GM18861 (cell line): Measurements from ENCODE around the gene CHST6.
A peak's percentile ranks its signal among the peaks of the same experiment; 100 is the strongest.
"Not testable (repeated sequence)": the region's sequence is repeated elsewhere in the genome, so short reads cannot be mapped to it uniquely, and the experiment has no call there.

ENCODE experiments used
- ATAC-seq: cut with Tn5 transposase; IDR thresholded peaks from one replicate; pipeline ENCODE4 v1.9.1; 2021; ENCODE audit not compliant: unreplicated experiment

The CHST6 gene

GRCh38 chr16:75495076-75495674, at the start of gene CHST6:
TSS of gene CHST6 (minus strand) at chr16:75495441. CDS start at chr16:75479828, 15,613 bp downstream.
- peak; percentile 59 for ATAC-seq

- not testable (repeated sequence) for ATAC-seq
These were observed 47.2 kb upstream of the CHST6 start for GRCh38 chr16:75542462-75542861.

DNA sequence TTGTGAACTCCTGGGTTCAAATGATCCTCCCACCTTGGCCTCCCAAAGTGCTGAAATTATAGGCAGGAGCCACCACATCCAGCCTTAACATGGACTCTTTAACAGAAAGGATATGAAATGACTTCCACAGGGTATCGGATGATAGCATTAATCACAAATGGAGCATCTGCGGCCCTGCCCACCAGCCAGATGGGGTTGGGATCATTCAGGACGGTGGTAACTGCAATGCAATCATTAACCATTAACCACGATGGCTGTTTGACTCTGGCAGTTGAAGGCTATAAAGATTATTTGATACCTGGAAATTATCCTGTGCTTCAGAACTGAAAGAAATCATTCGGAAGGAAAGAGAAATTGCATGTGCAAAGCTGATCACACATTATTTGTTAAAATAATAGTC, 46.0 kb upstream of the CHST6 start:
- ATAC-seq: no peak

GRCh38 chr16:75538882-75539565, 43.8 kb upstream of the CHST6 start:
- ATAC-seq: not testable (repeated sequence)

DNA sequence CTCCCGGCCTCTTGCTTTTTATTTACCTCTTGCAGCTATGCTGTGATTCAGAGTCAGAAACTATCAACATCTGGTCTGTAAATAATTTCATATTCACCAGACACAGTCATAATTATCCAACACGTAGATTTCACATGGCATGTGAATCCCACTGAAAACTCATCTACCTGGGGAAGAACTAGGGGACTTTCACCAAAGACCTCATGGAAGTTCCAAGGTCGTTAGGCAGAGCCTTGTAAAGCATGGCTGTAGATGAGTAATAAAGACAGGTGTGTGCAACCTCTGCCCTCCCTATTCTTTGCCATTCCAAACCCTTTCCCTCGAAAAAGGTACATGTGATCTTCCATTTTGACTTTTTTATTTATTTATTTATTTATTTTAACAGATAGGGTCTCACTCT, 42.5 kb upstream of the CHST6 start:
- no peak for ATAC-seq

DNA sequence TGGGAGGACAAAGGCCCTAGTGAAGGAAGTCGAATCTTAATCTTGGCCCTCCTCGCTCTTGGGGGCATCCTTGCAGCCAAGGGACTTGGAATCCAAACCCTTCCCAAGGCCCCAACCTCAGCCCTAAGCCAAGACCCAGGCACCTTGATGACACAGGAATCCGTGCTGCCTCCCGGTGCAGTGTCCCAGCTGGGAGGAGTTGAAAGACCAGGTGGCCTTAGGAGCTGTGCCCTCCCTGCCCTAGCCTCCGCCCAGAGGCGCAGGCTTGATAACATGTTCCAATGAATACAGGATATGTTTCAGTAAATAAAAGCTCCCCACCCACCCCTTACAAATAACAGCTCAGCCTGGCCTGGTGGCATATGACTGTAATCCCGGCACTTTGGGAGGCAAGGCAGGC, 40.7 kb upstream of the CHST6 start, which contains the start of gene CHST5:
CHST5 (minus strand) TSS at position 208 of the 400 bp plus-strand sequence. CDS start 5,724 bp downstream, outside the sequence.
- ATAC-seq: no peak

DNA sequence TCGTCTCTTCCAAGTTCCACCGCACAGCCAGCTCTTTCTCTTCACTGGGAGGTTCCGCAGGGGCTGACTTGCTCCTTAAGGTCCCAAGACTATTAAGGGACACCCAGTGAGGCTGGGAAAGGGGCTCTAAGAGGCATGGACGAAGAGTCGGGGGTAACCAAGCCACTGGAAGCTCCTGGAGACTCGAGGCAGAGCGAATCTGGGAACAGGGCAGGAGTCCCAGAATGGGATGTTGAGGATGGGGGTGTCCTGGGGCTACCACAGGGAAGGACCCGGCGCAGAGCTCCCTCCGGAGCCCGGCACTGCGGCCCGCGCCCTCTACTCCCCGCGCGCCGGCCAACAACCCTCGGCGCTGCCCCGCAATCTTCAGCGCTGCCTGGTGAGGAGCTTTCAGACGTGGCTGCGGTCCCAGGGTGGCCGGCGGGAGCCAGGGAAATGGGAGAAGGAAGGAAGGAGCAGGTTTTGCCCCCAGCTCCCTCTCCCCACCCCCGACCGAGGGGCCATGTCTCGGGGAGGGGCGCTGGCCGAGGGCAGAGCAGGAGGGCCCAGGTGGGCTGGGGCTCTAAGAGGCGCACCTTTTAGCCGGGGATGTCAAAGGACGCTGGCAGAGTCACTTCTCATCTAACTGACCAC, 40.1 kb upstream of the CHST6 start:
- no peak for ATAC-seq

- no peak for ATAC-seq
These were observed 39.4 kb upstream of the CHST6 start for GRCh38 chr16:75534560-75535205.

GRCh38 chr16:75532791-75533190, 37.5 kb upstream of the CHST6 start:
- no peak for ATAC-seq

DNA sequence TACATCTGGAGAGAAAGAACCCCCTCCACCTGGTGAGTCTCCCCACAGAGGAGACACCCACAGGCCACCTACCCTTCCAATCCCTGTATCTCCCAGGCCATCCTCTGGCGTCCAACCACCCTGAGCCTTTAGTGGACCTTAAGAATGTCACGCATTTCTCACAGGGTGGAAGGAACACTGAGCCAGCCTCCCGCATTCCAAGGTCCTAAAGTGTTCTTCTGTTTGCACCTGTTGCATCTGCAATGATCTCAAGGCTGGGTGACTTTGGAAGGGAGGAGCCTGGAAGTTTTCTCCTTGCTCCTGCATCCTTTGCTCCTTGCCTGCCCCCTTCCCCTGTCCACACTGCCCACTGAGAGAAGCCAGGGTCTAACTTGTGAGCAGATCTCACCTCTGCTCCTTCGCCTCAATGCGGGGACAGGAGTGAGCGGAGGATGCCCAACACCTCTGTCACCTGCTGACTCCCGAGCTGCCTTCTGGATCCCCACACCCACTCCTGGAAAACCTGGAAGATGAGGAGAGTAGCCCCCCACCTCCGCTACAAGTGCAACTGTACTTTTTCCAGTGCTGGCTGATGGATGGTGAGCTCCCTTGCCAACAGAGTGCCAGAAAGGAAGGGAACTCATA, 37.0 kb upstream of the CHST6 start:
- ATAC-seq: no peak

- ATAC-seq: no peak
These were observed 34.7 kb upstream of the CHST6 start for GRCh38 chr16:75529959-75530358.

GRCh38 chr16:75529056-75529905, 34.0 kb upstream of the CHST6 start:
- no peak for ATAC-seq

DNA sequence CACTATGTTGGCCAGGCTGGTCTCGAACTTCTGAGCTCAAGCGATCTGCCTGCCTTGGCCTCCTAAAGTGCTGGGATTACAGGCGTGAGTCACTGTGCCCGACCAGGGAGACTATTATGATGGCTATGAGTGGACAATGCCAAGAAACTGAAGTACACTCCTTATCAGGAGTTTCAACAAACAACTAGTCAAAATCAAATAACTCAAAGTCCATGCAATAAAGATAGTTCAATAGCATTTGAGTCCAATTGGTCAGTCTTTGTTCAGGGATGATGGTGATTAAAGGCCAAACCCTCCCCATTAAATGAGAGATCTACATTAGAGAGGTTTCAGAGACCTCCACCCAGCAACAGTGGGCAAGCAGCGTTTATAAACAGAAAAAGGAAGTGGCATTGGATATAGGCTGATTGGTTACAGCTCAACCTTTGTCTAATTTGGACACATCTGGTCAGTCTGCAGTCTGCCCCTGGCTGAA, 32.6 kb upstream of the CHST6 start:
- ATAC-seq: no peak

GRCh38 chr16:75526032-75526790, 31.0 kb upstream of the CHST6 start:
- ATAC-seq: no peak

- ATAC-seq: no peak
These were observed 23.9 kb upstream of the CHST6 start for GRCh38 chr16:75519175-75519574.

DNA sequence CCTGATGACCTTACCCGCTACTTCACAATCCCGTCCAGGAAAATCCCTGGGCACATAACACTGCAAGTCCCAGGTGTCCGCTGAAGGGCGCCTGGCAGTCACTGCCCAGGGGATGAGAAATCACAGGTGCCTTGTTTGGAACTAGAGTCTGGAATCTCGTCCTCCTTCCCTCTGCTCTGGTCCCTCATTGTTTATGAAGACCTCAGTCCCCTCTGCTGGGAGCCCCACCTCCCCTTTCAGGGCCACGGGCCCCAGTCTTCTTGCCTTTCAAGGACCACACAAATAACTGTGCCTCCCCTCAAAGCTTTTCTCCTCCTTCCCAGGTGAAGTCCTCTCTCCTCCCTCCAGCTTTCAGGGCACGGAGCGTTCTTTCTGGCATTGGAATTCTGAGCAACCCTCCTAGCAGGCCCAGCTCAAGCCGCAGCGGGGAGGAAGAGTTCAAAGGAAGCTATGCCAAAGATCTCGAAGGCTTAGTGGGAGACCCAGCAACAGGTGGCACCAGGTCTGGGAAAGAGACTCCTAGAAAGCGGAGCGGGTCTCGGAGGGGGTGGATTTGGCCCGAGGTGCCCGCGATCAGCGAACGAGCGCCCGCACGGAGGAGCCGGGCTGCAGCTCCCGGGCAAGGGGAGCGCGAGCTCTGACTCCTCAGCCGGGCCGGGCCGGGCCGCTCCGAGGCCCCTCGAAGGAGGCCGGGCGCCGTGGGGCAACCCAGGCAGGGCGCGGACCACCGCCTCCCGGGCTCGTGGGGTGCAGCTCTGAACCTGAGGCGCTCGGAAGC, 21.1 kb upstream of the CHST6 start:
- peak; percentile 3 for ATAC-seq

GRCh38 chr16:75514296-75514695, 19.1 kb upstream of the CHST6 start:
- no peak for ATAC-seq

GRCh38 chr16:75506574-75506973, 11.3 kb upstream of the CHST6 start:
- no peak for ATAC-seq

- no peak for ATAC-seq
These were observed 10.9 kb upstream of the CHST6 start for GRCh38 chr16:75506107-75506506.
